HEK293 (cell line): Measurements from ENCODE around the gene SPACDR.

Experiments
- CTCF ChIA-PET: fragments of 350-600 bp; formaldehyde crosslinking; extraction: SDS; loops from one replicate; lab custom pipeline; 2021; ENCODE audit warnings: antibody characterized with exemption; lab: Yijun Ruan, JAX
- POLR2A ChIA-PET: fragments of 300-600 bp; formaldehyde crosslinking; extraction: SDS; loops from one replicate; lab custom pipeline; 2020; ENCODE audit warnings: antibody characterized with exemption, inconsistent platforms; lab: Yijun Ruan, JAX
- H3K27ac ChIP-seq: fragments of 200-500 bp; sonication (Bioruptor generic); 2 replicates; pipeline ENCODE4 v1.5.1; 2014; ENCODE audit warnings: low read depth, low read length, control low read depth, inconsistent platforms; ENCODE audit errors: extremely low read depth
- H3K36me3 ChIP-seq, 2 experiments: fragments of 200-500 bp in 1 of 2; sonication (Bioruptor generic) in 1 of 2; 1 replicate in 1 of 2; 2 replicates in 1 of 2; pipeline ENCODE4 v1.5.1; 2014 to 2017; ENCODE audit warnings: inconsistent platforms in 2 of 2, low read length in 2 of 2; ENCODE audit not compliant: control insufficient read depth in 2 of 2, insufficient read depth in 1 of 2
- H3K4me1 ChIP-seq: fragments of 200-500 bp; sonication (Bioruptor generic); 2 replicates; pipeline ENCODE4 v1.5.1; 2014; ENCODE audit warnings: mild to moderate bottlenecking, low read length, inconsistent platforms; ENCODE audit not compliant: control insufficient read depth, insufficient read depth
- H3K4me3 ChIP-seq: 2 replicates; pipeline ENCODE4 v1.5.1; 2011; ENCODE audit warnings: low read depth, mild to moderate bottlenecking, control low read depth, low read length, moderate library complexity
- H3K9me3 ChIP-seq: fragments of 200-500 bp; sonication (Bioruptor generic); 2 replicates; pipeline ENCODE4 v1.5.1; 2014; ENCODE audit warnings: low read depth, low read length, inconsistent platforms; ENCODE audit not compliant: control insufficient read depth, insufficient read depth
- FEZF1 ChIP-seq: fragments of 450-650 bp; formaldehyde crosslinking; IDR thresholded peaks from 2 replicates; pipeline ENCODE4 v1.5.1; 2016; ENCODE audit warnings: missing biosample characterization, missing genetic modification characterization
- PBX3 ChIP-seq: sonication (generic); formaldehyde crosslinking; IDR thresholded peaks from 2 replicates; pipeline ENCODE4 v1.8.1; 2022; ENCODE audit warnings: mild to moderate bottlenecking, moderate library complexity, missing genetic modification reagents
- SP7 ChIP-seq: fragments of 450-650 bp; formaldehyde crosslinking; IDR thresholded peaks from 2 replicates; pipeline ENCODE4 v1.5.1; 2016; ENCODE audit warnings: missing biosample characterization, missing genetic modification characterization
- TRIM28 ChIP-seq: IDR thresholded peaks from 2 replicates; pipeline ENCODE4 v1.6.1; 2011; ENCODE audit warnings: low read length, control low read depth, borderline replicate concordance
- WT1 ChIP-seq: fragments of 450-650 bp; formaldehyde crosslinking; IDR thresholded peaks from 2 replicates; pipeline ENCODE4 v1.5.1; 2016; ENCODE audit warnings: missing biosample characterization, missing genetic modification characterization
- ZBTB8A ChIP-seq: fragments of 450-650 bp; formaldehyde crosslinking; IDR thresholded peaks from 2 replicates; pipeline ENCODE4 v1.5.1; 2016; ENCODE audit warnings: missing biosample characterization, missing genetic modification characterization
- ZNF121 ChIP-seq: fragments of 450-650 bp; formaldehyde crosslinking; IDR thresholded peaks from 2 replicates; pipeline ENCODE4 v1.5.1; 2016; ENCODE audit warnings: missing biosample characterization, missing genetic modification characterization
- ZNF155 ChIP-seq: fragments of 450-650 bp; formaldehyde crosslinking; IDR thresholded peaks from 2 replicates; pipeline ENCODE4 v1.5.1; 2016; ENCODE audit warnings: missing biosample characterization, missing genetic modification characterization
- ZNF19 ChIP-seq: fragments of 450-650 bp; formaldehyde crosslinking; IDR thresholded peaks from 2 replicates; pipeline ENCODE4; 2016; ENCODE audit warnings: missing biosample characterization, missing genetic modification characterization, low read depth
- ZNF280C ChIP-seq: fragments of 450-650 bp; formaldehyde crosslinking; IDR thresholded peaks from 2 replicates; pipeline ENCODE4 v1.5.1; 2016; ENCODE audit warnings: missing biosample characterization, missing genetic modification characterization
- ZNF391 ChIP-seq: fragments of 450-650 bp; formaldehyde crosslinking; IDR thresholded peaks from 2 replicates; pipeline ENCODE4 v1.5.1; 2016; ENCODE audit warnings: low read depth, missing biosample characterization, missing genetic modification characterization, borderline replicate concordance
- ZNF394 ChIP-seq: fragments of 450-650 bp; formaldehyde crosslinking; IDR thresholded peaks from 2 replicates; pipeline ENCODE4 v1.5.1; 2016; ENCODE audit warnings: missing biosample characterization, missing genetic modification characterization, mild to moderate bottlenecking, moderate library complexity, borderline replicate concordance
- ZNF416 ChIP-seq: fragments of 450-650 bp; formaldehyde crosslinking; IDR thresholded peaks from 2 replicates; pipeline ENCODE4 v1.5.1; 2016; ENCODE audit warnings: missing biosample characterization, missing genetic modification characterization
- ZNF747 ChIP-seq: fragments of 450-650 bp; formaldehyde crosslinking; IDR thresholded peaks from 2 replicates; pipeline ENCODE4 v1.5.1; 2016; ENCODE audit warnings: missing biosample characterization, missing genetic modification characterization
- ZNF76 ChIP-seq: fragments of 450-650 bp; formaldehyde crosslinking; IDR thresholded peaks from 2 replicates; pipeline ENCODE4; 2016; ENCODE audit warnings: low read depth, missing biosample characterization, missing genetic modification characterization, borderline replicate concordance
- ZNF785 ChIP-seq: fragments of 450-650 bp; formaldehyde crosslinking; IDR thresholded peaks from 2 replicates; pipeline ENCODE4 v1.5.1; 2016; ENCODE audit warnings: missing biosample characterization, missing genetic modification characterization
- ZNF837 ChIP-seq: fragments of 450-650 bp; formaldehyde crosslinking; IDR thresholded peaks from 2 replicates; pipeline ENCODE4 v1.5.1; 2016; ENCODE audit warnings: missing biosample characterization, missing genetic modification characterization
- ZSCAN30 ChIP-seq: fragments of 450-650 bp; IDR thresholded peaks from 2 replicates; pipeline ENCODE4 v1.5.1; 2018; ENCODE audit warnings: missing biosample characterization, mild to moderate bottlenecking, missing genetic modification characterization, moderate library complexity
- TF ChIP-seq, protein P1 (sequence below): fragments of 450-650 bp; formaldehyde crosslinking; IDR thresholded peaks from 2 replicates; pipeline ENCODE4 v1.5.1; 2016; ENCODE audit warnings: missing biosample characterization, missing genetic modification characterization
- TF ChIP-seq, protein P2 (sequence below): fragments of 450-650 bp; formaldehyde crosslinking; optimal IDR thresholded peaks from 2 replicates; pipeline ENCODE3; 2016; ENCODE audit warnings: missing biosample characterization, mild to moderate bottlenecking, missing genetic modification characterization
- TF ChIP-seq, protein P3 (sequence below): fragments of 450-650 bp; formaldehyde crosslinking; IDR thresholded peaks from 2 replicates; pipeline ENCODE4 v1.5.1; 2016; ENCODE audit warnings: missing biosample characterization, missing genetic modification characterization

Gene SPACDR

GRCh38 chr7:100478958-100479660 lies 15.0 kb upstream of the SPACDR start, which contains the start of gene TSC22D4 (continued):
- TF ChIP-seq ZNF76 (tag by site-specific recombination): peak; percentile 83

DNA sequence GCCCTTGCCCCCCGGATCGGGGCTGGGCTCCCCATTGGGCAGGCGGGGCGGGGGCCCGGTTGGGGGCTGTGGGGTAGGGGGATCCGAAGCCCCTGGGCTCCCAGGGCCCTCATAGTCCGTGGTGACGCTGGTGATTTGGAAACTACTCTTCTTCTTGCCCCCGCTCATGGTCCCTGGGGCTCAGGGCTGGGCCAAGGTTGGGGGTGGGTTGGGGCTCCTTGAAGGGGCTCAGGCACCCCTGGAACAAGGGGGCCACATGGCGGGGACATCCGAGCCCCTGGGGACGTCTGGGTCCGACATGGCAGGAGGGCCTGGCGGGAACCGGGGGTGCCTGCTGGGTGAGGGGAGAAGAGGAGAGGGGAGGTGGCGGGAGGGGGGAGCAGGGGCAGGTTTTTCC lies 13.8 kb upstream of the SPACDR start:
- no peaks in the 10 kb centered on the region for H3K9me3 ChIP-seq
- ChIA-PET POLR2A (interaction anchor here (0.6 to 3.2 kb wide), 6 partner anchors 49 to 239 kb away, joined by 3 to 32 read pairs (median 6); partner anchors contain the start of genes FBXO24, LRCH4 and ZCWPW1), CTCF (interaction anchor here (0.7 to 2.9 kb wide), 4 partner anchors 9 to 82 kb away, joined by 3 to 24 read pairs (median 14); no protein-coding TSS in a partner anchor)
- H3K27ac ChIP-seq: peak overlapping the region; percentile 80; the same call in 1 of the 2 replicates
- TF ChIP-seq, protein P1, sequence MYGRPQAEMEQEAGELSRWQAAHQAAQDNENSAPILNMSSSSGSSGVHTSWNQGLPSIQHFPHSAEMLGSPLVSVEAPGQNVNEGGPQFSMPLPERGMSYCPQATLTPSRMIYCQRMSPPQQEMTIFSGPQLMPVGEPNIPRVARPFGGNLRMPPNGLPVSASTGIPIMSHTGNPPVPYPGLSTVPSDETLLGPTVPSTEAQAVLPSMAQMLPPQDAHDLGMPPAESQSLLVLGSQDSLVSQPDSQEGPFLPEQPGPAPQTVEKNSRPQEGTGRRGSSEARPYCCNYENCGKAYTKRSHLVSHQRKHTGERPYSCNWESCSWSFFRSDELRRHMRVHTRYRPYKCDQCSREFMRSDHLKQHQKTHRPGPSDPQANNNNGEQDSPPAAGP: no peak
- TF ChIP-seq ZNF280C: no peak
- TF ChIP-seq SP7 (tag by site-specific recombination): no peak
- TF ChIP-seq ZNF416: no peak
- TF ChIP-seq ZNF121 (tag by site-specific recombination): no peak
- TF ChIP-seq FEZF1 (tag by site-specific recombination): no peak
- TF ChIP-seq, protein P2, sequence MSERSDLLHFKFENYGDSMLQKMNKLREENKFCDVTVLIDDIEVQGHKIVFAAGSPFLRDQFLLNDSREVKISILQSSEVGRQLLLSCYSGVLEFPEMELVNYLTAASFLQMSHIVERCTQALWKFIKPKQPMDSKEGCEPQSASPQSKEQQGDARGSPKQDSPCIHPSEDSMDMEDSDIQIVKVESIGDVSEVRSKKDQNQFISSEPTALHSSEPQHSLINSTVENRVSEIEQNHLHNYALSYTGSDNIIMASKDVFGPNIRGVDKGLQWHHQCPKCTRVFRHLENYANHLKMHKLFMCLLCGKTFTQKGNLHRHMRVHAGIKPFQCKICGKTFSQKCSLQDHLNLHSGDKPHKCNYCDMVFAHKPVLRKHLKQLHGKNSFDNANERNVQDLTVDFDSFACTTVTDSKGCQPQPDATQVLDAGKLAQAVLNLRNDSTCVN: no peak
- no peak for TF ChIP-seq PBX3 (CRISPR knock-in tag)
- TF ChIP-seq ZNF747 (tag by site-specific recombination): no peak
- no peak for TF ChIP-seq ZNF19 (tag by site-specific recombination)
- TF ChIP-seq ZNF155: no peak
- TF ChIP-seq, protein P3, sequence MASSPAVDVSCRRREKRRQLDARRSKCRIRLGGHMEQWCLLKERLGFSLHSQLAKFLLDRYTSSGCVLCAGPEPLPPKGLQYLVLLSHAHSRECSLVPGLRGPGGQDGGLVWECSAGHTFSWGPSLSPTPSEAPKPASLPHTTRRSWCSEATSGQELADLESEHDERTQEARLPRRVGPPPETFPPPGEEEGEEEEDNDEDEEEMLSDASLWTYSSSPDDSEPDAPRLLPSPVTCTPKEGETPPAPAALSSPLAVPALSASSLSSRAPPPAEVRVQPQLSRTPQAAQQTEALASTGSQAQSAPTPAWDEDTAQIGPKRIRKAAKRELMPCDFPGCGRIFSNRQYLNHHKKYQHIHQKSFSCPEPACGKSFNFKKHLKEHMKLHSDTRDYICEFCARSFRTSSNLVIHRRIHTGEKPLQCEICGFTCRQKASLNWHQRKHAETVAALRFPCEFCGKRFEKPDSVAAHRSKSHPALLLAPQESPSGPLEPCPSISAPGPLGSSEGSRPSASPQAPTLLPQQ (tag by site-specific recombination): no peak
- no peak for TF ChIP-seq ZSCAN30 (tag by site-specific recombination)
- no peak for TF ChIP-seq ZNF394
- no peak for TF ChIP-seq ZBTB8A (tag by site-specific recombination)
- TF ChIP-seq WT1 (tag by site-specific recombination): no peak
- no peak for TF ChIP-seq ZNF391 (tag by site-specific recombination)
- no peak for TF ChIP-seq ZNF785
- TF ChIP-seq TRIM28: no peak
- TF ChIP-seq ZNF837 (tag by site-specific recombination): no peak
- H3K4me3 ChIP-seq: peak overlapping the region; percentile 84
- H3K4me1 ChIP-seq: peaks cover 9% of the 10 kb centered on the region
- peaks cover 3 to 21% of the 10 kb centered on the region in 2 experiments; a peak in 2 of 3 replicates for H3K36me3 ChIP-seq
